ENCODE results near the gene ULBP3.
"Not testable (repeated sequence)": the region's sequence is repeated elsewhere in the genome, so short reads cannot be mapped to it uniquely, and the experiment has no call there.

Gene ULBP3

DNA sequence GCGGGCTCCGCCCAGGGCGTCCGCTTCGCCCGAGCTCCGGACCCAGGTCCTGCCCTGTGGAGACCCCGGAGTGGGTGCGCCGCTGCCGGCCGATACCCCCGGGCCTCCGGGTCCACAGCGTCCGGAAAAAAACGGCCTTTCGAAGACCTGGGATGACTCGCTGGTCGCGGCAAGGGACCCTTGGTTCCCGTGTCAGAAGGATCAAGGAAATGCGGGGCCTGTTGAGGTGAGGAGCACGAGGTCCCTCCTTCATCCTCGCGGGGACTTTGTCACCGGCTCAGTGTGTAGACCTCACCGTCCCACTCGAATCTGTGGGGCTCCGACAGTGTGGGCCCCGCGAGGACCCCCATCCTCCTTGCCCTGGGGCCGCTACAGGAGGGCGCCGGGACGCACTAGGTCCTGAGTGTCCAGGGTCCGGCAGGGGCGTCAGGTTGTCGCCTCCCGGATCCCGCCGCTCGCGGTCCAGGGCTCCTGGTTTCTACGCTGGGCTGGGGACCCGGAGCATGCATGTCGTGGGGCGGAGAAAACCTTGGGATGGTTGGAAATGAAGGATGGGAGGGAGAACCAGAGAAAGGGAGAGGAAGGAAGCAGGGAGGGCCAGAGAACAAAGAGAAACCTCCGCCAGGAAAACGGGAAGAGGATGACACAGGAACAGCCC is 54.2 kb downstream of the ULBP3 start:
- not testable (repeated sequence) for DNase-seq

DNA sequence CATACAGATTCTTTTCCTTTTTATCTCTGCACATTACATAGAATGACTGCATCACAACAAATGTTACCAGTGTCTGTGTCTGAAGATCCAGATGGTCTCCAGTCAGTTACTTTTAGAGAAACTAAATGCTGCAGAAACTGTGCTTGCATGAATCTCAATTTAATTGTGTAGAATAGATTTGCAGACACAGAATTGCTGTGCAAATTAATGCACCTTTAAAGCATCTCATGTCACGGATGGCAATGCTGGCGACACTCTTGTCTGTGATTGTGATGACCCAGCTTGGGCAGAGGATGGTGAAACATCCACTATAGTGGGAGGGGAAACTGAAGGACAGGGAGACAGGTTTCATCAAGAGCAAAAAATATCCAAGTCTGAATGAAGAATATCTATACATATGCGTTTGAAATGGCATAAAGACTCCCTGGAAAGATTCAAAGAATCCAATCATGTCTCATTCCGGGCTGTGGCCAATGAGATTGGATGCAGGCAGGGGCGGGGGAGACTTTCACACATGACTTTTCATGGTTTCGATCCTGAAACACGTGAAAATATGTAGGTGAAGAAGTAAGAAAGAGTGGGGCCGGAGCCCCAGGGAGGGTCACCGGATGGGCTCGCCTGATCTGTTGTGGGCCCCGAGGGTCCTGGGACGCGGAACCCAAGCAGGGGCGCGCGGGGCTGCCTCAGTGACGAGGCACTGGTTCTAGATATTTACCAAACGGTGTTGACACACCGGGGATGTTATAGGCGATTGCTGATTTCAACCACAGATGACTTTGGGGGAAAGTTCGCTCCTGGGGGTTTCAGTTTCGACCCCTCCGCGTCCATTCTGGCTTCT is 54.9 kb downstream of the ULBP3 start:
- not testable (repeated sequence) for DNase-seq

DNA sequence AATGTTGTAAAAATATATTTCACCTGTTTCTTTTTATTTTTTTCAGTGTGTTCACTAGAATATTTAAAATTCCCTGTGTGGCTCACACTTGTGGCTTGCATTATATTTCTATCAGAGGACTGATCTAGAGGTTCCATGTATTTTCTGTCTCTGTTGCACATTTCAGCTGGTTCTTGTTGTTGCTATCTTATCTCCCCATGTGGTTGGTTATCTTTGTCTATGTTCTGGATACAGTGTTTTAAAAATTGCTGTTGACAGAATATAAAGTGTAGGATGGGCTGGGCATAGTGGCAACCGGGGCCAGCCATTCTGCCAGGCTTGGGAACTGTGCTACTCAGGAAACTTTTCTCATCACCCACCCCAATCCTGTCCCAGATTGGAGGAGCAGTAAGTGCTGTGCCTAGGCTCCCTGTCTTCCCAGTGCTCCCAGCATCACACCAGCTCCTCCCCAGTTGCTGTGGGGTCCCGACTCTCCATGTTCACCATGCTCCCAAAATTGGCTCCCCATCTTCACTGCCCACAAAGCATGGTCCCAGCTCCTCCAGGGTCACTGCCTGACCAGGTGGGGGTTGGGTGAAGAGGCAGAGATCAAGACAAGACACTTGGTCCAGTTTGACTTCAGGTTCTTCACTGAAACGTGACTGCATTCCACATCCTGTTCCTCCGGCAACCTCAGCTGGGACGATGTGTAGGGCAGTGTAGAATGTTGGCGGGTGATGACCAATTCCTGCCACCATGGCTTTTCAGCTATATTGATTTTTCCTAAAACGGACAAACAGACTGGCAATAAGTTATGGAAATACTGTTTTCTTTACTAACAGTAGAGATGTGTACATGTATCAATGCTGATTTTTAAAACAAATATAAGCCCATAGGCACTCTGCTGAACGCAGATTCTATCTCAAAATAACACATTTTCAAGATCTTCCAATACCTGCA is 55.8 kb downstream of the ULBP3 start:
- not testable (repeated sequence) for DNase-seq

All from NCI-H1048 (cell line).